GM19193 (cell line): ENCODE measurements around the gene FAM131C.

ENCODE experiments used
- POLR2A ChIP-seq: IDR thresholded peaks from 4 replicates; pipeline ENCODE4 v1.6.1; 2011; ENCODE audit not compliant: insufficient read depth, insufficient read length; ENCODE audit errors: extremely low read depth

FAM131C gene

DNA sequence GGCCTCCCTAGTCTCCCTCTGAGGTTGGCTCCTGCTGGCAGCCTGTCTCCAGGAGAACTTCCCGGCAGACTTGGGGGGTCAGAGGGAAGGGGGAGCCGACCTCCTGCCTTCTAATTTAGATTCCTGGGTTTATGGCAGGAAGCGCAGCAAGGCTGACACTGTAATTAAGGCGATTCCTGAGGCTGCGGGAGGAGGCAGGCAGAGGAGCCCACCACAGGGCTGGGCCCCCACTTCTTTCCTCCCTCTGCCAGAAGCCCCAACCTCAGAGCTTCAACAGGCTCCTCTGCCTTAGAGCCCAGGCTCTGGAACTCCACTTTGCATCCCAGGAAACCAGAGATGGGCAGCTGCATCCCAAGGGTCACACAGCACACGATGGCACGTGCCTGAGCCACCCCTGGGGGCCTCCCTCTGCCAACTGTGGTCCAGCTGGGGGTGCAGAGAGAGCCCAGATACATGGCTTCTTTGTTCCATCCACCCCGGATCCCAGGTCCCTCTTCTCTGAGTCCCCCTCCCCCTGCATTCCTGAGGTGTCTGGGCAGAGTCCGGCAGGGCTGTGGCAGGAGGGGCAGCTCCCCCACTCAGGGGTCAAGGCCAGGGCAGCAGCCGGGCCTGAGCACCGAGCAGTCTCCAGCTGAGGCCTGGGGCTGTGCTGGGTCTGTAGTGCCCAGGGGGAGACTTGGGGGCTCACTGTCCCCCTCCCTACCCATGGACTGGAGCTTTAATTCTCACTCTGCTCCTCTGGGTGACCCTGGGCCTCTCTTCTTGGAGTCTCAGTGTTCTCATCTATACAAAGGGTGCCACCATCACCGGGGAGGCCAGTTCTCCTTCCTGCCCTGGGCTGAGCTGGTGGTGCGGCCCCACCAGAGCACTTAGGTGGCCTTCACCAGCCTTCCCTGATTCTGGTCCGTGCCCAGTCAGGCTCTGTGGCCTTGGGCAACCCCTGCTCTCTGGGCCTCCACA lies 39.4 kb upstream of the FAM131C start:
- no peak for TF ChIP-seq POLR2A

DNA sequence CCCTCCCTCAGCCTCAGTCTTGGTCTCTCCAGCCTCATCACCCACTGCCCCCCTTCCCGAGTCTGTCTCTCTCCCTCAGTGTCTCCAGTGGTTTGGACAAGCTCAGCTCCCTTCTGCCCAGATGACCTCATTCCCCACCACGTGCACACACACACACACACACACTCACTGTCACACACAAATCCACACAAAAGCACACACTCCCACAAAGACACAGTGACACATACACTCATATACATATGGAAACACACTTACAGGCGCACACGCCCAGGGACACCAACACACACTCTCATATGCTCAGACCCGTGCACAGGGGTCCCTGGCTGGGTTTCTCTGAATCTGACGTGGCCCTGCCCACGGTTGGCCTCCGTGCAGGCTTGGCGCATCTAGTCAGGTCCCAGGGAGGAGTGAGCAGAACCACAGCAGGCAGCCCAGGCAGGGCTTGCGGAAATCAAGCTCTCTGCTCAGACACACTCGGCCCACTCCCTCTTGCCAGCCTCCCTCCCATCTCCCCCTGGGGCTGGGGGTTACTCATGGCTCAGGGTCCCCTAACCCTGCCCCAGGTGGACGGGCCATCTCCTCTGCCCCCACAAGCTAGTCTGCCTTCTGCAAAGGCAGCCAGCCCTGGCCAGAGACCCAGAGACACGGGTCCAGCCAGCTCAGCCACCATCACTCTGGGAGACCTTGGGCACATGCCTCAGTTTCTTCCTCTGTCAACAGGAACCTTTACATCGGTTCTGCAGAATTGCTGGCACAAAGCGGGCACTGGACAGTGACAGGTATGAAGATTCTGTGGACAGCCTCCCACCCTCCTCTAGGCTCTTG lies 38.5 kb upstream of the FAM131C start:
- no peak for TF ChIP-seq POLR2A

DNA sequence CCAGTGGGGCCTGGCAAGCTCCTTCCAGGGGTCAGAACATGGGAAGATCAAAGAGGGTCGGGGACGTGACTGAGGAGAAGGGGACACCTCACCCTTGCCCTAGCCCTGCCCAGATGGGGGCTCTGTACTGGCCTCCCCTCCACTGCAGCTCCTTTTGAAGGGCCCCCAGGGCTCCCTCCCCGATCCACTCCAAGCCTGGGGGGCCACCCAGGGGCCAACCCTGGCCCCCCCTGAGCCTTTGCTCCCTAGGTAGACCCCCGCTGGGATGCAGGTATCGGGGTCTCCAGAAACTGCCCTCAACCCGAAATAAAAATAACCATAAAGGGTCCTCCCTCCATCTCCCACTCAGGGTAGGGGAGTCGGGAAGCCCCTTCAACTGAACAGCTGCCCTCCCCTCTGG lies 37.4 kb upstream of the FAM131C start:
- no peak for TF ChIP-seq POLR2A

DNA sequence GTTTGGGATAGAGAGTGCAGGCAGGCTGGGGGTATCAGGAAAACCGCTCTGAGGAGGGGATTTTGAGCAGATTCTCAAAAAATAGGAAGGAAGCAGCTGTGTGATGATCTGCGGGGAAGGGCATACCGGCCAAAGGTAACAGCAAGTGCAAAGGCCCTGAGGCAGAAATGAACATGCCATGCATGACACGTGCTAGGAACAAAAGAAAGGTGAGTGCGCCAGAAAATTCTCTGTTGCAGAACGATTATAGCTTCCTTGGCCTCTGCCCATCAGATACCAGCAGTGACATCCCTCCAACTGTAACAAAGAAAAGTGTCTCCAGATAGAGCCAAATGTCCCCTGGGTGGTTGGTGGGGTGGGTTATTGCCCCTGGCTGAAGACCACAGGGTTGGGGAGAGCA lies 37.0 kb upstream of the FAM131C start:
- no peak for TF ChIP-seq POLR2A

DNA sequence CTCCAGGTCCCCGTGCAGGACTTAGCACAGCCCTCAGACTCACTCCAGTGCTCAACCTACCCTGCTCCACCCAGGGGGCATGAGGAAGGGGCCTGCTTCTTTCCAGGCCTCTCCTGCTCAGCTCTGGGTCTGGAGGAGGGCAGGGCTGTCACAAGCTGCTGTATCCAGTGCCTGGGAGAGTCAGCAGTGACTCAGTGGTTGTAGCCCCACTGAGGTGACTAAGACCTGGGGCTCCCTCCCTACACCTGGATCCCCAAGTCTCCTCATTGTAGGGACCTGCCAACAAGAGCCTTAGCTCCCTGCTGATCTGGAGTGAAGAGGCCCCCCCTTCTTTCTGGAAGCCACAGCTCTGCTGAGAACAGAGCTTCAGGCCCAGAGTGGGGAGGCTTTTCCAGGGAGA lies 36.1 kb upstream of the FAM131C start:
- TF ChIP-seq POLR2A, result no peak

DNA sequence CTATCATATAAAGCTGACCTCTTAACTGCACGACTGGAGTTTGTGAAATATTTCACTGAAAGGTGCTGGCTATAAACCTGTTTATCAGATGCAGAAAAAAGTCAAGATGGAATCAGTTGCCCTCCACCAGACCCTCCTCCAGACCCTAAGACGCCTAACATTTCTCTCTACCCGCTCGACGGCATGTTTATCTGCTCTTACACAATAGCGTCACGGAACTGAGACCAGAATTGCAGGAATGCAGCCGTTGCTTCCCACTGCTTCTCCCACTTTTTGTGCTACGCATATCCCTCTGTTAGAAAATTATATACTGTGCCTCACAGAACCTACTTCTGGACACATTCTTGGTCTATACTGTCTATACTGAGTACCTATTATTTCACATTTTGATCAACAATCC lies 28.2 kb upstream of the FAM131C start:
- TF ChIP-seq POLR2A, result no peak

DNA sequence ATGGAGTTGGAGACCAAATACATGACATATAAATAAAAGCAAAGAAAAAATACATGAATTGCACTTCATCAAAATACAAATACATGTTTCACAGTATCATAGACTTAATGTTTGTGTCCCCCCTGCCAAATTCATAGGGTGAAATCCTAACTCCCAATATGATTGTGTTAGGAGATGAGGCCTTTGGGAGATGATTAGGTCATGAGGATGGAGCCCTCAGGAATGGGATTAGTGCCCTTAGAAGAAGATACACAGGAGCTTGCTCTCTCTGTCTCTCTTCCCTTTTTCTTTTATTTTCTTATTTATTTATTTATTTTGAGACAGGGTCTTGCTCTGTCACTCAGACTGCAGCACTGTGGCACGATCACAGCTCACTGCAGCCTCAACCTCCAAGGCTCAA lies 26.0 kb upstream of the FAM131C start:
- TF ChIP-seq POLR2A, result no peak

DNA sequence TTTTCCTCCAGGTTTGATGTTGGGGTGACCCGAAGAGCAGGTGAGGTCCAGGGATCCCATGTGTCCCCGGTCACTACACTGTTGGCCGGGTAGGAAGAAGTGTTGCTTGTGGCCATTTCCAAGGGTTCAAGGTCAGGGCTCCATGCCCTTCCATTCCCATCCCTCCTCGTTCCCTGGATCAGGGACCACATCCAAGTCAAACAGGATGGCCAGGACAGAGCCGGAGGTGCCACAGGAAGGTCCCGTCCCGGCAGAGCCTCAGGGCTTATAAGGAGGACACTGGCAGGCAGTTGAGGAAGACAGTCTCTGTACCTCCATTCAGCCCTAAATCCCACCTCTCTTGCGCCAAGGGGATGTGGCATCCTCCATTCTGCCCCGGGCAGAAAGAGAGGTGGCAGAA lies 22.0 kb upstream of the FAM131C start:
- TF ChIP-seq POLR2A, result no peak

DNA sequence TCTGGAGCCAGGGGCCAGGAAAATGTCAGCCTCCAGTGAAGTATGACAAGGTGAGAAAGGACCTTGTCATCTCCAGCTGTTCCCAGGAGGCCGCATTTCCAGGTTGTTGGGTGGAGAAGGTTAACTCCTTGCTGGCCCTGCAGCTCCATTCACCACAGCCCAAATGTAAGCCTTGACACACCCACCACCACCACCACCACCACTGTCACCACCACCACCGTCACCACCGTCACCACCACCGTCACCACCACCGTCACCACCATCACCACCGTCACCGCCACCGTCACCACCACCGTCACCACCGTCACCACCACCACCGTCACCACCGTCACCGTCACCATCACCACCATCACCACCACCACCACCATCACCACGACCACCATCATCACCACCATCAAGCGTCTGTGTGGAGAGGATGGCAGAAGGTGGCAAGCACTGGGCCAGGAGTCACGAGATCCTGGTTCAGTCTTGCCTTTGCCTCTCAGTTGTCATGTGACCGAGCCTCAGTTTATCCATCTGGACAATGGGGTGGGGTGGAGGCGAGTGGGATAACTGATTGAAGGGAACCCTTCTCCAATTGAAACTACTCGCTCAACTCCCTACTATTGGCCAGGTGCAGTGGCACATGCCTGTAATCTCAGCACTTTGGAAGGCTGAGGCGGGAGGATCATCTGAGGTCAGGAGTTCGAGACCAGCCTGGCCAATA lies 21.2 kb upstream of the FAM131C start:
- no peak for TF ChIP-seq POLR2A

DNA sequence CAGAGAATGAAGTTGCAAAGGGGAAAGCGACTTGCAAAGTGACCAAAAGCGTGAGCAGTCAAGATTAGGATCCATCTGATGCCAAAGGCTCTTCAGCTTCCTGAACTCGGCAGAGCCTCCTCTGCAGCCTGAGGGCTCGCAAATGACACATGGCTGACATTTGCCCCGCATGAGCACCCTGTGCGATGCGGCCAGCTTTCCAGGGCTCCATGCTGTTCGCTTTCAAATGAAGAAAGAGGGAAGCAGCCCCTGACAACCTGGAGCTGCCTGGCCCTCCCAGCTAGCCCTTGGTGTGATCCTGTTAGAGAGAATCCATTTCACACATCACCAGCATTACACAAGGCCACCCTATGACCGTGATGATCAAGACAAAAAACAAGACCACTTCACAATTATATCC lies 20.2 kb upstream of the FAM131C start:
- no peak for TF ChIP-seq POLR2A

DNA sequence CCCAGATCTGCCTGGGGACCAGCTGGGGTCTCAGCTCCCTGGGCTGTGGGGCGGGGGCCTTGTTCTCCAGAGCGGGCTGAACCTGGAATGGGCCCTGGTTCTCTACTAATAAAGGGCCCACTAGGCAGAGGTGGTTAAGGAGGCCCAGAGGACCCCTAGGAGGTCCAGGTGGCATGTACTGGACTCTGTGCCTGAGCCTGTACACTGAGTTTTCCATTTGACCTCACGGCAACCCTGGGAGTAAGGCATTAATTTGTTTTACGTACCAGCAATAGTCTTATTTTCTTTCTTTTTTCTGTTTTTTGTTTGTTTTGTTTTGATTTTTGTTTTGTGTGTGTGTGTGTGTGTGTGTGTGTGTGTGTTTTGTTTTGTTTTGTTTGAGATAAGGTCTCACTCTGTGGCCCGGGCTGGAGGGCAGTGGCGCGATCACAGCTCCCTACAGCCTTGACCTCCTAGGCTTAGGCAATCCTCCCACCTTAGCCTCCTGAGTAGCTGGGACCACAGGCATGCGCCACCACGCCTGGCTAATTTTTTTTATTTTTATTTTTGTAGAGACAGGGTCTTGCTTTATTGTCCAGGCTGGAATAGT lies 19.6 kb upstream of the FAM131C start:
- no peak for TF ChIP-seq POLR2A

DNA sequence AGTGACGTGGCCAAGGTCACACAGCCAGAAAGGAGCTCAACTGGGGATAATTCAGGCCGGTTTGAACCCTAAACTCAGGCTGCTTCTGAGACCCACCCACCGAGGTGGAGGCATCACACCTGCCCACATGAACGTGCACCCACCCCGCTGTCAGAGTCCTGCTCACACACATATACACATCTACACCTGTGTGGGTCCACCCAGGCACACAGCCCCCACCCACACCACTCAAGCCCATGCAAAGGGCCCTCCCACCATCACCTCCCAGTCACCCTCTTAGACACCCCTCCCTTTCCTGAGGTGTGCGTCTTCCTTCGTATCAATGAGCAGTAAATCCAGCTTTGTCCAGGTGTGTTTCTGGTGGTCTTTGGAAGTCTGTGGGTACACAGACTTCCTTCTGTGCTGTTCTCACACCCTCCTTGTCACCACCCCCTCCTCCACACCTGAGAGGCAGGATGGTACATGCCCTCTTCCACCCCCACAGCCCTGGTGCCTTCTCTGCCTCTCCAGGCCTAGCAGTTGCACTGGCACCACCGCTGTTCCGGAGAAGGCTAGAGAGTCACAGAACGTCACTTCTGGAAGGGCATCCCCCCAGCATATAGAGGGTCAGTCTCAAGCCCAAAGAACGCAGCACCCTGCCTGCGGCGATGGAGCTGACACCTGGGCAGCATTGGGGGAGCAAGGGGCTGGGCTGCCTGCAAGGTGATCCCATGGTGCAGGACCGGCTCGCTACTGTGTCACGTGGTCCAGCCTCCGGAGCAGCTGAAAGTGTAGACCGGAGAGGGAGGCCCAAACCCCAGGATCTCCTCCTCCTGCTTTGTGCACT lies 18.9 kb upstream of the FAM131C start:
- TF ChIP-seq POLR2A, result no peak

DNA sequence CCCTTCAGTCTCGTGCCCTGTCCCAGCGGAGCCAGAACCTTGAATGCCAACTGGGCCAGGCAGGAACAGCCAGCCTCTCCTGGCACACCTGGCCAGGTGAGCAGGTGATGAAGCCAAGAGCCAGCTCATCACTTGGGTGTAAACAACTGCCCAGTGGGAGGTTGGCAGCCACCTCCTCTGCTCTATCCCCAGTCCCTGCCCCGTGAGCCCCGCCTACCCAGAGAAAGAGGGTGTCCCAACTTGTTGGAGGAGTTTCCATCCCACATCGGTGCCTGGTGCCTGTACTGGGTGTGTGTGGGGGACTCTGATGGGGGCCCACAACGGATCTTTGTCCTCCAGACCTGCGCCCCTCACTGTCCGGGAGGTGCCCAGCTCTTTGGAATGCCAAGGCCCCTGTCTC lies 17.8 kb upstream of the FAM131C start:
- no peak for TF ChIP-seq POLR2A

DNA sequence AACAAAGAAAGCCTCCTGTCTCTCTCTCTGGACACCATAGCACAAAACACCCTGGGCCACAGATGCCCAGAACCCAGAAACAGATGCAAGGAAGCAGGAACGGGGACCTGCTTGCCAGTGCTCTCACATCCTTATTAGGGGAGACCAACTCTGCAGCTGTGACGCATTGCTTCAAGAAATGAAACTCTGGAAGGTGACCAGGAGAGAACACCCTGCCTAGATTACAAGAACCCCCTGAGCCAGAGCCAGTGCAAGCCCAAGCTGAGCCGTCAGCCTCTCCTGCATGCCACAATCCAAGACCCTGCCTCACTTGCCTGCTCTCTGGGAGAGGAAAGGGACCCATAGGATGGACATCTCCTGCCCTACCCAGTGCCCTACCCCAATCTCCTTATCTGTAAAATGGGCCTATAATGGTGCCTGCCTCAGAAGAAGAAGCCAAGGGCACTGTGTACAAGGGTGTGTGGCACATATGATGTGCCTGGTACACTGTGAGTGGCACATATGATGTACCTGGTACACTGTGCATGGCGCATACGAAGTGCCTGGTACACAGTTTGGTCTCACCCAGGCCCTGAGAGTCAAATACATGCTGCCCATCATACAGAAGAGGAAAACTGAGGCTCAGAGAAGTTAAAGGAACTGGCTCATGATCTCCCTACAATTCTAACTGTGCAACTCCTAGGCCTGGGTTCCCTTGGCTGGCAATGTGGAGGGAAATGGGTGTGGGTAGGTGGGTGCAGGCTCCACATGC lies 16.8 kb upstream of the FAM131C start:
- no peak for TF ChIP-seq POLR2A

DNA sequence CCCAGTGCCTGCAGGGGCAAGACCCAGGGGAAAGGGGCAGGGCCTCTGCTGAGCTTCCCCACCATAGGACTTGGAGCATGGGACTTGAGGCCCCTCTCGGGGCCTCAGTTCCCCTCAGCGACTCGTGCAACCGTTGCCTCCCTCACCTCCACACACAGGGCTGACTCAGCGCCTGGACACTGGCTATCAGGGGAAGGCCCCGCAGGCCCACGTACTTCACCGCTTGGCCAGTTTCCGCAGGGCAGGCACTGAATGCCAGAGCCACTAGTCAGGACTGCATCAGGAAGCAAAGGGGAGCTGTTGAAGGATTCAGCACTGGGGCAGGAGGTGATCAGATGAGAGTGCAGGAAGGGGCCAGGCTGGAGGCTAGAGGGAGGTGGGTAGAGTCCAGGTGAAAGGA lies 15.5 kb upstream of the FAM131C start:
- TF ChIP-seq POLR2A, result no peak
